Gastroesophageal sphincter (tissue), 3 donors: ENCODE results near the gene STARD10.

Source experiments
- EP300 ChIP-seq: sonication (generic); formaldehyde crosslinking; IDR thresholded peaks from one replicate; pipeline ENCODE4 v1.6.1; 2017; ENCODE audit warnings: antibody characterized with exemption, mild to moderate bottlenecking
- POLR2A ChIP-seq, 2 donors: fragments of 450-650 bp; IDR thresholded peaks; one replicate each; pipeline ENCODE4 v1.6.1; 2017; ENCODE audit warnings: antibody characterized with exemption in 2 of 2, mild to moderate bottlenecking in 2 of 2, moderate library complexity in 1 of 2
- TF ChIP-seq, protein P1 (sequence below), 4 experiments: fragments of 200-600 bp in 2 of 4; fragments of 450-650 bp in 2 of 4; sonication (generic) in 1 of 4; IDR thresholded peaks; one replicate each; pipeline ENCODE4 v1.5.1; 2017 to 2019; ENCODE audit warnings: antibody characterized with exemption in 4 of 4, mild to moderate bottlenecking in 2 of 4, moderate library complexity in 2 of 4

DNA sequence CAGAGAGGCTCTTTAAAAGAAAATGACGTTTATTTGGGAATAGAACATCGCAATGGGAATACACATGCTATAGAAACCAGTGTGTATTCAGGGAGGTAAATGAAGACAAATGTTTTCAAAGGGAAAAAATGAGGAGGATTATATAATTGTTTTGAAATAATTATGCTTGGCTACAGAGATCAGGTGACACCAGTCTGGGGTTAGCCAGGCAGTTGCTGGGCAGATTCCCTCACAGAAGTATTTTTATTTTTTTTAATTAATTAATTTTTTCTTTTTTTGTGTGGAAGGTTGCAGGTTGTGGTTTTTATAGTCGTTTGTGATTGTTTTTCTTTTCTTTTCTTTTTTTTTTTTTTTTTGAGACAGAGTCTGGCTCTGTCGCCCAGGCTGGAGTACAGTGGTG lies 5.6 kb upstream of the STARD10 start:
- TF ChIP-seq, protein P1, sequence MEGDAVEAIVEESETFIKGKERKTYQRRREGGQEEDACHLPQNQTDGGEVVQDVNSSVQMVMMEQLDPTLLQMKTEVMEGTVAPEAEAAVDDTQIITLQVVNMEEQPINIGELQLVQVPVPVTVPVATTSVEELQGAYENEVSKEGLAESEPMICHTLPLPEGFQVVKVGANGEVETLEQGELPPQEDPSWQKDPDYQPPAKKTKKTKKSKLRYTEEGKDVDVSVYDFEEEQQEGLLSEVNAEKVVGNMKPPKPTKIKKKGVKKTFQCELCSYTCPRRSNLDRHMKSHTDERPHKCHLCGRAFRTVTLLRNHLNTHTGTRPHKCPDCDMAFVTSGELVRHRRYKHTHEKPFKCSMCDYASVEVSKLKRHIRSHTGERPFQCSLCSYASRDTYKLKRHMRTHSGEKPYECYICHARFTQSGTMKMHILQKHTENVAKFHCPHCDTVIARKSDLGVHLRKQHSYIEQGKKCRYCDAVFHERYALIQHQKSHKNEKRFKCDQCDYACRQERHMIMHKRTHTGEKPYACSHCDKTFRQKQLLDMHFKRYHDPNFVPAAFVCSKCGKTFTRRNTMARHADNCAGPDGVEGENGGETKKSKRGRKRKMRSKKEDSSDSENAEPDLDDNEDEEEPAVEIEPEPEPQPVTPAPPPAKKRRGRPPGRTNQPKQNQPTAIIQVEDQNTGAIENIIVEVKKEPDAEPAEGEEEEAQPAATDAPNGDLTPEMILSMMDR (IDR thresholded peaks at IDR 0.05) = no peak
- TF ChIP-seq POLR2A (IDR thresholded peaks at IDR 0.05) = no peak
- no peak for TF ChIP-seq EP300
